Mucosa of descending colon (tissue), 3 donors: ENCODE results near the gene PLCG1. TPM values are rescaled to one million over a fixed set of nuclear protein-coding genes. Genes with fewer than 3 reads are reported as not detected.

Experiments
- ATAC-seq: fragments of 200-7000 bp; cut with Tn5 transposase; one replicate; pipeline ENCODE4 v1.9.1; 2020; ENCODE audit warnings: mild to moderate bottlenecking, moderate library complexity
- DNase-seq, 3 donors: peaks; one replicate each; pipeline ENCODE4 v3.0.0-alpha.2; 2020
- H3K36me3 ChIP-seq: fragments of 200-600 bp; one replicate; pipeline ENCODE4 v1.8.0; 2021; ENCODE audit warnings: low read depth, mild to moderate bottlenecking
- H3K4me1 ChIP-seq: fragments of 200-600 bp; one replicate; pipeline ENCODE4 v1.8.0; 2021; ENCODE audit warnings: low read depth, mild to moderate bottlenecking
- H3K4me3 ChIP-seq: fragments of 200-600 bp; one replicate; pipeline ENCODE4 v1.8.0; 2021; ENCODE audit warnings: mild to moderate bottlenecking
- H3K9me3 ChIP-seq: fragments of 200-600 bp; one replicate; pipeline ENCODE4 v1.8.0; 2021; ENCODE audit warnings: mild to moderate bottlenecking
- CTCF ChIP-seq: fragments of 200-600 bp; IDR thresholded peaks from one replicate; pipeline ENCODE4 v1.8.0; 2022; ENCODE audit warnings: antibody characterized with exemption, mild to moderate bottlenecking
- intact Hi-C, 2 donors: fragments of 100-400 bp; cut with DNase I in 1 of 2; cut with micrococcal nuclease in 1 of 2; formaldehyde crosslinking; loops; one replicate each; pipeline versions ENCODE4 v1.11.0 to v1.11.1; 2022; cut with DNase I, micrococcal nuclease
- total RNA-seq, 3 donors: library from RNA; stranded (reverse); fragmentation: NEBNext Ultra II Directional in 2 of 3; extraction: Animal tissue kit (Norgen Biotek cat#: 25700) in 2 of 3; gene quantifications; one replicate each; pipeline versions ENCODE4 v1.2.1 to v1.2.4, GENCODE V29; 2021 to 2023
- donor health status: DM: no; HTN: no; CAD: no; lungs with moderate emphysema.
- donor health status: DM: no; HTN: no; CAD: no.
- donor health status: DM: no; HTN: yes; CAD: no.

PLCG1 gene
- total RNA-seq, 3 donors from 2014 or later: 65.2 to 98.4 (median 85.4) TPM

DNA sequence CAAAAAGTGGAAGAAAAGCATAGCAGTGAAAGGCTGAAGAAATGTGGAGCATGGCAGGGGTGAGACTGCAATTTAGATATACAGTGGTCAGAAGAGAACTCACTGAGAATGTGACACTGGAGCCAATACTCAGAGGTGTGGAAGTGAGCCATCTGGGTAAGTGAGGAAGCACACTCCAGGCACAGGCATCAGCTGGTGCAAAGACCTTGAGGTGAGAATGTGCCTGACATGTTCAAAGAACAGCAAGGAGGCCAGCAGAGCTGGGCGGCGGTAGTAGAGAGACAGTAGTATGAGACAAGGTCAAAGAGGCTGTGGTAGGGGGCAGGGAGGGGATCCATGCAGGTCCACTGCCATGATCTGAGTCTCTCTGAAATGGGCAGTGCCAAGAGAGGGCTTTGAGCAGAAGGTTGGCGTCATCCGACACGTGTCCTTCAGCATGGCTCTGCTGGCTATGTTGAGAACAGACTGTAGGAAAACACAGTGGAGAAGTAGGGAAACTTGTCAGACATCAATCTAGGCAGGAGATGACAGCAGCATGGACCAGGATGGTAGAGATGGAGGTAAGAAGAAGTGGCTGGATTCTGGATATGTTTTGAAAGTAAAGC, 84.4 kb downstream of the PLCG1 start:
- Histone ChIP-seq H3K4me1 (no peaks in the 10 kb centered on the region), H3K9me3 (no peaks in the 10 kb centered on the region), H3K36me3 (no peaks in the 10 kb centered on the region), H3K4me3 (no peak overlapping the region)
- TF ChIP-seq CTCF: no peak
- ATAC-seq (no peak), DNase-seq (no peak)
- intact Hi-C loops: no loop called here

DNA sequence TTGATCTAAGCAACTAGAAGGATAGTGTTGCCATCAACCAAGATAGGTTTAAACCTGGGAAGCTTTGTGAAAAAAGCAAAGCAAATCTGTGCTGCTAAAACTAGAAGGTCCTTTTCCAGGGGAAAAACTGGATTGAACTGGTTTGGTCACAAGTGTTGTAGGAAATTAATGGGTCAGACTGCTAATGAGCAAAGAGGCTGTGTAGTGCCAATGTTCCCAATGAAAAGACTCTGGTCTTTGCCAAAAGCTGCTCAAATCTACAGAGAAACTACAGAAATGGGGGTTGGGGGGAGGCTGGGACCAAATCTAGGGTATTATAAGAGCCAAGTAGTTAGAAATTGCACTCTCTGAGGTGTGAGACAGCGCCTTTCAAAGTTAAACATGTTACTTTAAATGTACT, 85.0 kb downstream of the PLCG1 start:
- DNase-seq (no peak), ATAC-seq (no peak)
- TF ChIP-seq CTCF: no peak
- intact Hi-C loops: no loop called here
- Histone ChIP-seq H3K36me3 (no peaks in the 10 kb centered on the region), H3K4me1 (no peaks in the 10 kb centered on the region), H3K4me3 (no peak overlapping the region), H3K9me3 (no peaks in the 10 kb centered on the region)

- Histone ChIP-seq H3K36me3 (no peaks in the 10 kb centered on the region), H3K4me1 (no peaks in the 10 kb centered on the region), H3K9me3 (no peaks in the 10 kb centered on the region), H3K4me3 (no peak overlapping the region)
- intact Hi-C loops: no loop called here
- ATAC-seq: no peak
- TF ChIP-seq CTCF: no peak
- DNase-seq: no peak
Measured at GRCh38 chr20:41222703-41223102, 85.4 kb downstream of the PLCG1 start.

DNA sequence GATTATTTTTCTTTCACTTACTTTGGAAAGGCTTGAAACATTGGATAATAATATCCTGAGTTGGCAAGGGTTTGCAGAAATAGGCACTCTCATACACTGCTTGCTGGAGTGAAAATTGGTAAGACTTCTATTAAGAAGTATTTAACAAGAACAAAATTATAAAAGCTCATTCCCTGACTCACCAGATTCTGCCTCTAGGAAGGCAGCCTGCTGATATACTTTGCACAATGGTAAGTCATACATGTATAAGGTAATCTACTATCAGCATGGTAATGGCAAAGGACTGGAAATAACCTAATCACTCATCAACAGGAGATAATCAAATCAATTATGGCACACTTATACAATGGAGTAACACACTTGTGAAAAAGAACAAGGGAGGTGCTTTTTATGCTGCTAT, 85.8 kb downstream of the PLCG1 start:
- no peak for ATAC-seq
- no peak for TF ChIP-seq CTCF
- intact Hi-C loops: no loop called here

GRCh38 chr20:41224281-41224680, 86.9 kb downstream of the PLCG1 start:
- intact Hi-C loops: no loop called here

More for the DNA sequence above, 85.8 kb downstream of the PLCG1 start:
- DNase-seq: no peak
- Histone ChIP-seq H3K4me3 (no peak overlapping the region), H3K9me3 (no peaks in the 10 kb centered on the region), H3K4me1 (no peaks in the 10 kb centered on the region), H3K36me3 (no peaks in the 10 kb centered on the region)

More at GRCh38 chr20:41224281-41224680, 86.9 kb downstream of the PLCG1 start:
- Histone ChIP-seq H3K9me3 (no peaks in the 10 kb centered on the region), H3K4me3 (no peak overlapping the region), H3K4me1 (no peaks in the 10 kb centered on the region), H3K36me3 (no peaks in the 10 kb centered on the region)
- ATAC-seq (no peak), DNase-seq (no peak)
- no peak for TF ChIP-seq CTCF
